Fibroblast of skin of abdomen (primary cell): ENCODE data around the gene MRNIP.
"Not testable (repeated sequence)": the region's sequence is repeated elsewhere in the genome, so short reads cannot be mapped to it uniquely, and the experiment has no call there.

ENCODE experiments used
- DNase-seq: peaks from one replicate; pipeline ENCODE4 v3.0.0-alpha.2; 2013

The MRNIP gene

GRCh38 chr5:179887802-179888201 is 29.2 kb upstream of the MRNIP start:
- DNase-seq: no peak

GRCh38 chr5:179887095-179887494 is 28.5 kb upstream of the MRNIP start:
- DNase-seq: no peak

DNA sequence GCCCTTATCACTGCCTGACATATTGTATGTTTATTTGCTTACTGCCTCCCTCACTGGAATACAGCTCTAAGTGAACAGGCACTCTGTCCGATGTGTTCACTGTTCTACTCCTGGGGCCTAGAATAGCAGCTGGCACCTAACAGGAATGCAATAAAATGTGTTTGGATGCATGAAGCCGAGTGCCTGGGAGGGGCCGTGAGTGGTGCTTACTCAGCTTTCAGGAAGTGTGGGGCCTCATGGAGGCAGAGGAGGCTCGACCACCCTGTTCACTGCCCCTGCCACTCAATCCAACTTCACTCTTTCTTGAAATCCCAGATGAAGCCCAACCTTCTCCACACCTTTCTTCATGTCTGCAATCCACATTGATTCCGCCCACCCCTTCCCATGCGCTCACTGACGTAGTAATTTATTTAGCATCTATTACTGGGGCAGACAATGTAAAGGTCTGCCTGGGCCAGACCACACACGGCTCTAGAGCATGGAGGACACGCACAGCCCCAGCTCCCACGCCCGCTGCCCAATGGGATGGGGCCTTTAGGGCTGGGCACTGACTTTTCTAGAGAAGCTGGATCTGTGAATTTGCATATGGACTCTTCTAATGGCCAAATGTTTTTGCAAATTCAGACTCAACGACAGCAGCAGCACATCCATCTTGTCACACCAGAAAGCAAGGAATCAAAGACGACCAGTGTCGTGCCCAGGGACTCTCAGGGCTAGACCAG is 27.7 kb upstream of the MRNIP start:
- DNase-seq: no peak

DNA sequence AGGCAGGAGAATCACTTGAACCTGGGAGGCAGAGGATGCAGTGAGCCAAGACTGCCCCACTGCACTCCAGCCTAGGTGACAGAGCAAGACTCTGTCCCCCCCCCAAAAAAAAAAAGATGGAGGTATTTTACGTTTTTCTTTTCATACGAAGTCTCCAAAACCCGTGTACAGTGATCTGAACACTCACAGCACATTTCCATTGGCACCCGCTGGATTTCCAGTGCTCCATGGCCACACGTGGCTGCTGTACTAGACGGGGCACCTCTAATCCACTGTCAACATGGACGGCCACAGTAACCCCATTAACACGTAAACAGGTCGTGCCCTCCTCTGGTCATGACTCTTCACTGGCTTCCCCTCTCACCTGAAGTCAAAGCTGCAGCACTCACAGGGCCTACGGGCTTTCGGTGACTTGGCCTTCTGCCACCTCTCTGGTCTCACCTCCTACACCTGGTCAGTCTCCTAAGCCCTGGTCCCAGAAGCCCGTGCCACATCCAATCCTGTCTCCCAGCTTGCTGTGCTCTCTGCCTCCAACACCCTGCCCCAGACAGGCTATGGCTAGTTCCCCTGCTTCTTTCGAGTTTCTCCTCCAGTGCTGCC is 27.0 kb upstream of the MRNIP start:
- DNase-seq: no peak

DNA sequence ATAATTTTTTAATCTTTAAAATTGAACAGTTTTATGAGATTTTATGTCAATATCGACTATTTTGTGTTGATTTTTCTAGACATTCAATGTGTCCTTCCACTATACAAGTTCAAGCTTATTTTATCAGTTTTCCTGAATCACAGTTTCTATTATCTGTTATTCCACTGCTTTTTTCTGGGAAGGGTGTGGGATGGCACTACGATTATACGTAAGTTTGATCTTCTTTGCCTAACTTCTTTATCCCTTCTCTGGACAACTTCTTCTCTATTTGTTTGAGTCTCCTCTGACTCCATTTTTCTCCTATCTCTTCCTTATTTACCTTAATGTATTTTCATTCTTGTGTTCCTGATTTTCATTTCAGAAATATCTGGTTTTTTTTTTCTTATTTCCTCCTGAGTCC is 24.5 kb upstream of the MRNIP start:
- no peak for DNase-seq

DNA sequence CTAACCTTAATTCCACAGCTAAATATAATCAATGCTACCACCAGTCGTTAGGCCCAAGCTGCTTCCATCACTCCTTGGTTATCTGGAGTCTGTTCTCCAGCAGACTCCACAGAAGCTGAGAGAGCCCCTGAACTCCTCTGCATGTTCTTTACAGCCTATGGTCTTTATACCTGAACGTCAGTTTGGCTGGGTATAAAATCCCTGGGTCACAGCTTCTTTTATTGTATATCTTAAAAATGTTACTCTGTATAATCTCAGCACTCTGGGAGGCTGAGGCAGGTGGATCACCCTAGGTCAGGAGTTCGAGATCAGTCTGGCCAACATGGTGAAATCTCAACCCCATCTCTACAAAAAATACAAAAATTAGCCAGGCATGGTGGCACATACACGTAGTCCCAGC is 23.7 kb upstream of the MRNIP start:
- DNase-seq: no peak

DNA sequence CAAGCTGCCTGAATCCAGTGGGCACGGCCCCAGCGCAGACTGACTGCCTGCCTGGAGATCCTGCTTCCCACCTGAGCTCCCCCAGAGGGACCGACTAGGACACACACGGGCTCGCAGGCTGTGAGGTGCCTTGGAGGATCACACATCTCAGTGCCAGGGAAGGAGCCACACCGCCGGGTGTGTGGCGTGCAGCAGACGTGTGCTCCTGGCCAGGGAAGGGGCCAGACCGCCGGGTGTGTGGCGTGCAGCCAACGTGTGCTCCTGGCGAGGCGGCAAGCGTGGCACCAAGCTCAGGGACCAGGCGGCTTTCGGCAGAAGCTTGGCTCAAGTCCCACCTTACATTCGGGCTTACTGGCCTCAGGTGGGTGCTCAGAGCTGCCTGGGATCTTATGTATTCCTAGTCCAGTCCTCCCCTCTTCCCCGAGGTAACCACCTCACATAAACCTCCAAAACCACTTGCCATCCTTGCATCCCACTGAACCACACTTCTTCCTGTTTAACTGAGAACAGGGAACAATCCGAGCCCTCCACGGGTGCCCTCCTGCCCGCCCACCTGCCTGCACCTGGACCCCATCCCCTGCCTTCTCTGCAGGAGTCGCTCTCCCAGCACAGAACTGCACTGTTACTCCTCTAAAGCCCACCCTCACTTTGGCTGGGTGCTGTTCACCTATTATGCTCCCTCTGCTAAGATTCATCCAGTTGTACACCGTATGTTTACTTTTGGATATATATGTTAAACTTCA is 22.4 kb upstream of the MRNIP start:
- DNase-seq: no peak

DNA sequence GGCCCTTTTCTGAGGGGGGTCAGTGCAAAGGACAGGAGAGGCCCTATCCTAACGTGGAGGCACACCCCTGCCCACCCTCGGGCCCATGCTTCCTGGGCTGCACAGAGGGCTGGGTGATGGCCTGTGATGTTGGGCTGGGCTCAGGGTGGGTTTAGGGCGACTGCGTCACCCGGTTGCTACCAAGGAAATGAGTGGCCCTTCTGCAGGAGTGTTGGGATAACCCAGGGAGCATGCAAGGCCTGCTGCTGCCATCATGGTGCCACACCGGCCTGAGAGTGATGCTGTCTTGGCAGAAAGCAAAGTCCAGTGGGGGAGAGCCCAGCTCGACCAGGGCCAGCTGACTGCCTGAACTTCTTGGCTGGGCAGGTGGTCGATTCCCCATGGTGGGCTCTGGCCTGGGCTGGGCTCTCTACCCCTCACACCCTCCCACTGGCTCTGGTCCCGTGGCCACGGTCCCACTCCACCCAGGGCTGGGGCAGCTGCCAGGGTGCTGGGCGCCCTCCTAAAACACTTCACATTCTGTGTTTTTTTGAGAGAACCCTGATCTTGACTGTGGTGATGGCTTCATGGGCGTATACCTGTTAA is 21.5 kb upstream of the MRNIP start:
- no peak for DNase-seq

- DNase-seq: no peak
These were observed 21.0 kb upstream of the MRNIP start for GRCh38 chr5:179879690-179880010.

DNA sequence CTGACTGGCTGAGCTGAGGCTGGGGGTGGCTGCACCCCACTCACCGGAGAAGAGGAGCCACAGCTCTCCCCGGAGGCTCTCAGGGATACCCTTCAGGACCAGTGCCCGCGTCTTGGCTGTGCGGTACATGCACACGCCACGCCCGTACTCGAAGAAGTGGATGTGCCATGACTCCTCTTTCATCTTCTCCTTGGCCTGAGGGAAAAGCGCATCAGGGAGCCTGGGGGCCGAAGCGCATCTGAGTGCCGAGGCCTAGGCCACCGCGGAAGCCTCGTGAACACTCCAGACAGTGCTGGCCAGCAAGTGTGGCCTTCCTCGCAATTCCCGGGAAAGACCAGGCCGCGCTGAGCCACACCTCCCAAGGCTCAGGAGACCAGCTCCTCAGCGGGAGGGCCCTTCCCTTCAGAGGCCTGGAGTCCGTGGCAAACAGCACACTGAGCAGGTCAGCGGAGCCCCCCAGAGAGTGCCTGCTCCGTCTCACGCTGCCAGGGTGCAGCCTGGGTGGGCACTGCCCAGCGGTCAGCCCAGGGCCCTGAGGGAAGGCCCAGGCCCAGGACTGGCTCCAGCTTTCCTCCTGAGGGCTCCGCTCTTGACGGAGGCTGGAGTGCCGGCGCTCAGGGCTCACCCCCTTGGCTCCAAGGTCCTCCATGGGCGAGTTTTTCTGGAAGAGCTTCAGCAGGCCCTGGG is 20.5 kb upstream of the MRNIP start:
- DNase-seq: no peak

- no peak for DNase-seq
These were observed 19.8 kb upstream of the MRNIP start for GRCh38 chr5:179878222-179879002.

DNA sequence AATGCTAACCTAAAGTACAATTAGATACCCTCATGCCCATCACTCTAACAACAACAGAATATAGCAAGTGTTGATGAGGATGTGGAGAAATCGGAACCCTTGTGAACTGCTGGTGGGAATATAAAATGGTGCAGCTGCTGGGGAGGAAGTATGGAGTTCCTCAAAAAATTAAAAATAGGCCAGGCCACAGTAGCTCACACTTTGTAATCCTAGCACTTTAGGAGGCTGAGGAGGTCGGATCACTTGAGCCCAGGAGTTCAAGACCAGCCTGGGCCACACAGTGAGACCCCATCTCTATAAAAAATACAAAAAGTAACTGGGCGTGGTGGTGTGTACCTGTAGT is 18.0 kb upstream of the MRNIP start:
- DNase-seq: no peak

- no peak for DNase-seq
These were observed 17.4 kb upstream of the MRNIP start for GRCh38 chr5:179875741-179876609.

- DNase-seq: no peak
These were observed 16.1 kb upstream of the MRNIP start for GRCh38 chr5:179874536-179875292.

- DNase-seq: no peak
These were observed 15.5 kb upstream of the MRNIP start for GRCh38 chr5:179874136-179874535.

DNA sequence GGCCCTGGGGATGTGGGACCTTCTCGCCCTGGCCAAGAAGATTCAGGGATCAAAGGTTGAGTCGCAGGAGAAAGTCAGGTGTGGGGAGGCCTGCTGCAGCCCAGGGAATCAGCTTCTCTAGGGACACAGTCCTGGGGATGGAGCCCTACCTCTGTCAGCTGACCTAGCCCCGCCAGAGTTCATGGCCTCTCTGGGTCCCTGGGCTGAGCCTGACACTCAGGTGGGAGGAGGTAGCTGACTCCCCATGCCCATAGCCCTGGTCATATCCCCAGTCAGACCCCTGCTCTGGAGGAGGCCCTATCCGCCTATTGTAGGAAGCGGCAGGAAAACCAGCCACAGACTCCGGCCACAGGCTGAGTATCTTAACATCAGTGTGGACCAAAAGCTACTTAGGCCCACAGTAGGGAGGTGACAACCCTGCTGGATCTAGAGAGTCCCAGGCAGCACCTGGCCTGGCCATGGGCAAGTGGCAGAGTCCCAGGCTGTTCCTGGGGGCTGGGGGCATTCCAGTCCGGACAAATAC is 15.0 kb upstream of the MRNIP start:
- no peak for DNase-seq

- DNase-seq: no peak
These were observed 14.4 kb upstream of the MRNIP start for GRCh38 chr5:179872828-179873575.

- DNase-seq: no peak
These were observed 13.6 kb upstream of the MRNIP start for GRCh38 chr5:179872055-179872827.

DNA sequence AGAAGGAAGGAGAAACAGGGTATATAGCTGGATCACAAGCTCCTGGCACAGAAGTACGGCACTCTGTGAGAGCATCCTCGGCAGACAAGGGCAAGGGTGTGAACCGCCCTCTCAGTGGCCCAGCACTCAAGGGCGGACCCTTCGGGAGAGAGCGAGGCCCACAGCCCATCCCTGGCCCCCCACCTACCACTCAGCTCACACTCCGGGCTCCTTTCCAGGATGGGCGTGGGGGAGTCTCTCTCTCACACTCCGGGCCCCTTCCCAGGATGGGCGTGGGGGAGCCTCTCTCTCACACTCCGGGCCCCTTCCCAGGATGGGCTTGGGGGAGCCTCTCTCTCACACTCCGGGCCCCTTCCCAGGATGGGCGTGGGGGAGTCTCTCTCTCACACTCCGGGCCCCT is 12.9 kb upstream of the MRNIP start:
- DNase-seq: not testable (repeated sequence)
